ENCODE measurements around the gene FTO.

DNA sequence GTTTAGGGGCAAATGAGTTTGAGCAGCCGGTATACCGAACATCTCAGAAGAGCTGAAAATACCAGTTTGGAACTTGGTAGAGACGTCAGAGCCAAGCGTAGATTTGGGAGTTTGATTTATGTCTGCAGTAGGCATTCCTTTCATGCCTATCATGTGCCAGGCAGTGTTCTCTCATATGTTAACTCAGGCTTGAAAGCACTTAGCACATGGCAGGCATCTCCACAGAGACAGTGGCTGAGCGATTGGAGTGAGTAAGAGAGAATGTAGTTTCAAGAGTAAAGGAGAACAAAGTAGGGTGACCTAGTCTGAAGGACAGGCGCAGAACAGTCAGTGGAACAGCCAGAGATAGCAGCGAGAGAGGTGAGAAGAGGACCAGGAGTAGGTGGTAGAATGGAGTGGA lies 207.0 kb downstream of the FTO start:
- TF ChIP-seq, protein P1, sequence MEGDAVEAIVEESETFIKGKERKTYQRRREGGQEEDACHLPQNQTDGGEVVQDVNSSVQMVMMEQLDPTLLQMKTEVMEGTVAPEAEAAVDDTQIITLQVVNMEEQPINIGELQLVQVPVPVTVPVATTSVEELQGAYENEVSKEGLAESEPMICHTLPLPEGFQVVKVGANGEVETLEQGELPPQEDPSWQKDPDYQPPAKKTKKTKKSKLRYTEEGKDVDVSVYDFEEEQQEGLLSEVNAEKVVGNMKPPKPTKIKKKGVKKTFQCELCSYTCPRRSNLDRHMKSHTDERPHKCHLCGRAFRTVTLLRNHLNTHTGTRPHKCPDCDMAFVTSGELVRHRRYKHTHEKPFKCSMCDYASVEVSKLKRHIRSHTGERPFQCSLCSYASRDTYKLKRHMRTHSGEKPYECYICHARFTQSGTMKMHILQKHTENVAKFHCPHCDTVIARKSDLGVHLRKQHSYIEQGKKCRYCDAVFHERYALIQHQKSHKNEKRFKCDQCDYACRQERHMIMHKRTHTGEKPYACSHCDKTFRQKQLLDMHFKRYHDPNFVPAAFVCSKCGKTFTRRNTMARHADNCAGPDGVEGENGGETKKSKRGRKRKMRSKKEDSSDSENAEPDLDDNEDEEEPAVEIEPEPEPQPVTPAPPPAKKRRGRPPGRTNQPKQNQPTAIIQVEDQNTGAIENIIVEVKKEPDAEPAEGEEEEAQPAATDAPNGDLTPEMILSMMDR (IDR thresholded peaks at IDR 0.05) = no peak
- no peak for TF ChIP-seq ZFX (IDR thresholded peaks at IDR 0.05; ENCODE audit: borderline replicate concordance)
